ENCODE data around the gene SIAH1. TPM values are rescaled to one million over a fixed set of nuclear protein-coding genes. Genes with fewer than 3 reads are reported as not detected.

SIAH1 gene
- total and polyA plus RNA-seq, 12 donors, result 10.1 to 17.2 (median 14.5) TPM

GRCh38 chr16:48365601-48366164 lies 19.5 kb downstream of the SIAH1 start:
- peak; percentile 98 to 100 (median 99) for ATAC-seq
- peaks cover 0 to 20% (median 8%) of the 10 kb centered on the region in 9 donors for H3K36me3 ChIP-seq
- DNase-seq, result peak; percentile 91
- WGBS, 2 donors, result 1 to 2% methylated on average over 33 of the region's 33 CpGs
- intact Hi-C loops (cut with DNase I), result loop anchor here in 5 of 10 donors (2.0 to 5.0 kb wide), 5 partner anchors 17 to 257 kb away; partner anchors contain the start of genes SIAH1 (in 2 of the 5) and N4BP1 (in 1 of the 5)
- peak in 4 of 9 donors; percentile 7 to 34 (median 26) for TF ChIP-seq CTCF (IDR thresholded peaks at IDR 0.05)
- peak overlapping the region; percentile 5 to 88 (median 79) for H3K27ac ChIP-seq
- H3K27me3 ChIP-seq, result no peaks in the 10 kb centered on the region
- no peaks in the 10 kb centered on the region for H3K9me3 ChIP-seq
- H3K4me1 ChIP-seq, result peaks cover 7 to 71% (median 49%) of the 10 kb centered on the region in 9 donors
- peak overlapping the region; percentile 29 to 71 (median 63) for H3K4me3 ChIP-seq

- 46 to 52% methylated on average over 15 of the region's 15 CpGs for WGBS, 2 donors
- TF ChIP-seq CTCF (IDR thresholded peaks at IDR 0.05), result no peak
- H3K27ac ChIP-seq, result peak overlapping the region in 9 of 10 donors; percentile 69 to 88 (median 79)
- DNase-seq (no peak), ATAC-seq (peak in 6 of 8 donors; percentile 1 to 35 (median 3))
- peaks cover 0 to 23% (median 8%) of the 10 kb centered on the region in 9 donors for H3K36me3 ChIP-seq
- no peaks in the 10 kb centered on the region for H3K9me3 ChIP-seq
- no peaks in the 10 kb centered on the region for H3K27me3 ChIP-seq
- H3K4me3 ChIP-seq, result peak overlapping the region; percentile 29 to 71 (median 63)
- H3K4me1 ChIP-seq, result peaks cover 7 to 66% (median 45%) of the 10 kb centered on the region in 9 donors
- intact Hi-C loops (cut with DNase I), result loop anchor here in 3 of 10 donors (5.0 kb wide), 3 partner anchors 172 to 257 kb away; partner anchors contain the start of gene N4BP1 (in 1 of the 3)
Measured at GRCh38 chr16:48365025-48365600, 20.1 kb downstream of the SIAH1 start.

- Histone ChIP-seq H3K9me3 (no peaks in the 10 kb centered on the region), H3K27me3 (no peaks in the 10 kb centered on the region), H3K27ac (peak overlapping the region in 1 of 10 donors; percentile 70), H3K36me3 (peaks cover 0 to 44% (median 8%) of the 10 kb centered on the region in 9 donors), H3K4me3 (no peak overlapping the region), H3K4me1 (peaks cover 4 to 45% (median 22%) of the 10 kb centered on the region in 9 donors)
- intact Hi-C loops (cut with DNase I), result no loop called here
- TF ChIP-seq CTCF (IDR thresholded peaks at IDR 0.05), result no peak
- ATAC-seq (no peak), DNase-seq (no peak)
- 93% methylated on average over 12 of the region's 12 CpGs for WGBS, 2 donors
Measured at GRCh38 chr16:48361540-48362144, 23.6 kb downstream of the SIAH1 start.

GRCh38 chr16:48361012-48361411 lies 24.2 kb downstream of the SIAH1 start:
- intact Hi-C loops (cut with DNase I), result no loop called here
- TF ChIP-seq CTCF (IDR thresholded peaks at IDR 0.05), result no peak
- no peak for DNase-seq
- no peak for ATAC-seq
- H3K27ac ChIP-seq, result peak overlapping the region in 1 of 10 donors; percentile 70
- H3K4me1 ChIP-seq, result peaks cover 2 to 48% (median 19%) of the 10 kb centered on the region in 9 donors
- no peaks in the 10 kb centered on the region for H3K27me3 ChIP-seq
- no peaks in the 10 kb centered on the region for H3K9me3 ChIP-seq
- H3K4me3 ChIP-seq, result no peak overlapping the region
- WGBS, 2 donors, result 87 to 95% methylated on average over 3 of the region's 3 CpGs
- H3K36me3 ChIP-seq, result peaks cover 0 to 47% (median 8%) of the 10 kb centered on the region in 9 donors
